Stimulated activated CD4-positive, alpha-beta T cell treated with anti-CD3 and anti-CD28 coated beads, Interleukin-2, amount 100 ng/mL, for 4 hours (primary cell): Measurements from ENCODE around the gene ZNF792.
"Not testable (repeated sequence)": the region's sequence is repeated elsewhere in the genome, so short reads cannot be mapped to it uniquely, and the experiment has no call there.

ENCODE experiments used
- DNase-seq: peaks from one replicate; pipeline ENCODE4 v3.0.0-alpha.2; 2020; ENCODE audit warnings: low read depth

ZNF792 gene

DNA sequence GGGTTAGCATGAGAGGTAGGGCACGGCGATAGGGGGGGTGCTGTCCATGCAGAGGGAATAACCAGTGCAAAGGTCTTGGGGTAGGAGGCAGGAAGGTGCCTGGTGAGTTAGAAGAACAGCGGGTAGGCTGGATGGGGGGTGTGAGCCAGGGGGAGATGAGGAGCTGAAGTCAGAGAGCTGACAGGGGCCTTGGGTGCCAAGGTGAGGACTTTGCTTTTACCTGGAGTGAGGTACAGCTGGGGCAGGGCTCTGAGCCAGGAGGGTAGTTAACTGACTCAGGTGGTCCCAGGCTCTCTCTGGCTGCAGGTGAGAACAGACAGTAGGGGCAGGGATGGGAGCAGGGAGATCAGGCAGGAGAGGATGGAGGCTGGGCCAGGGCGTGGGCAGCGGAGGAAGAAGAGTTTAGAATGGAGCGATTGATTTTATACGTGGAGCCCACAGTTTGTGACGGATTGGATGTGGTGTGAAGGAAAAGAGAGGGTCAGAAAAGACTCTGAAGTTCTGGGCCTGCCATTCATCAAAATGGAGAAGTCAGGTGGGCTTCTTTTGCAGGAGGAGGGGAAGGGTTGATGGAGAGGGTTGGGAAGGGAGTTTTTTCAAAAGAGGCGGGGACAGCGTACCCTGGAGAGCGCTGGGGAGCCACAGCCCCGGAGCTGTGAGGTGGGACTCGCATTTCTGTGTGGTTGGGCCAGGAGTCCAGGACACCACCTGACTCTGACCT is 34.9 kb upstream of the ZNF792 start:
- no peak for DNase-seq

- not testable (repeated sequence) for DNase-seq
These were observed 34.2 kb upstream of the ZNF792 start for GRCh38 chr19:34998224-34998623.

- no peak for DNase-seq
These were observed 33.1 kb upstream of the ZNF792 start for GRCh38 chr19:34997071-34997617.

DNA sequence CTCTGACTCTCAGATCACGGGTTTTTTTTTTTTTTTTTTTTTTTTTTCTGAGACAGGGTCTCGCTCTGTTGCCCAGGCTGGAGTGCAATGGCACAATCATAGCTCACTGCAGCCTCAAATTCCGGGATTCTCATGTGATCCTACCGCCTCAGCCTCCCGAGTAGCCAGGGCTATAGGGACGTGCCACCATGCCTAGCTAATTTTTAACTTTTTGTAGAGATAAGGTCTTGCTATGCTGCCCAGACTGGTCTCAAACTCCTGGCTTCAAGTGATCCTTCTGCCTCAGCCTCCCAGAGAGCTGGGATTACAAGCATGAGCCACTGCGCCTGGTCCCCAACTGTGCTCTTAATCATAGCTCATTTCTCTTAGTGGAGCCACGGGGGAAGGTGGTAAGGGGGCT is 31.5 kb upstream of the ZNF792 start:
- DNase-seq, result no peak

DNA sequence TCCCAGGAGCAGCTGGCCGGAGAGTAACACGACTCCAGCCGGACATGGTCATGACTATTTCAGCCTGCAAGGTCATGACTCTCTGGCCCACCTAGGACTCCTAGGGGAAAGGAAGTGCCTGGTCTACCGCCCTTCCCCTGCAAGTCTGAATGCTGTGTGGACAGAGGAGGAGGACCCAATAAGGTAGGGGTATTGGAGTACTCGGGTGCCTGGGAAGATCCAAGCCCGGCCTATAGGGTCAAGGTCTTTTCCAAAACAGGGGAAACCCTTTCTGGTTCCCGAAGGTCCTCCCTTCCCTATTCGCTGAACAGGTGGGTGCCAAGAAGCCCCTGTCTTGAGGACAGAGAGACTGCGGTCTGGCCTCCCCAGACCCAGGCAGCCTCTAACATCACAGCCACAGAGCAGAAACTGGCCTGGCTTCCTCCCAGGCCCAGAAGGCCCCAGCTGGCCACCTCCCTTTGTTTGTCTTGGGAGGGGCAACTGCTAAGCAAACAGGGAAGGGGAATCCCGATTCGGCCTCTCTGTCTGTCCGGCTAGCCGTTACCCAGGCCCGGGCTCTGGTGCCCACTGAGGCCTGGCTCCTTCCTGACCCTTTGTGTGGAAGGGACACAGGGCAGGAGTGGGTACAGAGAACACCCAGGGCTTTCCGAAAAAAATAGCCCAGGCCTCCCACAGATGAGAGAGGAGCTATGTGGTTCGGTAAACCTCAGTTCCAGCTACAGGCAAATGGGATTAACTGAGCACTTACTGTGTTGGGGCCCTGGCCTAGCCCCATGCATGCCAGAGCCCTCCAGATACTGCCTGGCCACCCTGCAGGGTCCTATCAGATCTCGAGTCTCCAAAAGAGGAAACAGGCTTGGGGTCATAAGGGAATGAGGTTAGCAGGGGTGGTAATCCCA is 30.9 kb upstream of the ZNF792 start:
- DNase-seq, result no peak

DNA sequence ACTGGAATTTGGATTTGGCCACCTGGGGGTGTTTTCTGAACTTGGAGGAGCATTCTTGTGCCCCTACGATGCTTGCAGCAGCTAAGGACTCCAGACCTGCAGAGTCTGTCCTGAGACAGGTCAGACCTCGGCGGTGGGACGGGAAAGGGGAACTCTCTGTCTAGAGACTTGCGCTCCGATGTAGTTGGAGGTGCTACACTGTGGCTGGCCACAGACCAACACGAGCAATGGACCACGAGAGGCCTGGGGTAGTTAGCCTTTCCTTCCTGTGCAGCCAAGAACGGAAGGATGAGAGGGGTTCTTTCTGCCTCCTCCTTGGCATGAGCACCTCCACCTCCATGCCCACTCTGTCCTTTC is 30.2 kb upstream of the ZNF792 start:
- no peak for DNase-seq

DNA sequence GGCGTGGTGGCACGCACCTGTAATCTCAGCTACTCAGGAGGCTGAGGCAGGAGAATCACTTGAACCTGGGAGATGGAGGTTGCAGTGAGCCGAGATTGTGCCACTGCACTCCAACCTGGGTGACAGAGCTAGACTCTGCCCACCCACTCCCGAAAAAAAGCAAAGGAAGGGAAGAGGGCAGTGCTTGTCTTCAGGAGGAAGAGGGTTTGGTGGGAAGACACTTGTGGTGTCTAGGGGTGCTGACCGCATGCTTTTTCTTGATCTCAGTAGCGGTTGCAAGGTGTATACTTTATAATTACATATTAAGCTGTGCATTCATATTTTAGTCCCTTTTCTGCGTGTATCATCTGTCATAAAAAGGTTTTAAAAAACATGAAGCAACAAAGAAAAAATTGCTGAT is 28.6 kb upstream of the ZNF792 start:
- DNase-seq, result not testable (repeated sequence)

GRCh38 chr19:34991542-34992333 is 27.7 kb upstream of the ZNF792 start:
- no peak for DNase-seq

- DNase-seq, result no peak
These were observed 26.7 kb upstream of the ZNF792 start for GRCh38 chr19:34990578-34991192.

DNA sequence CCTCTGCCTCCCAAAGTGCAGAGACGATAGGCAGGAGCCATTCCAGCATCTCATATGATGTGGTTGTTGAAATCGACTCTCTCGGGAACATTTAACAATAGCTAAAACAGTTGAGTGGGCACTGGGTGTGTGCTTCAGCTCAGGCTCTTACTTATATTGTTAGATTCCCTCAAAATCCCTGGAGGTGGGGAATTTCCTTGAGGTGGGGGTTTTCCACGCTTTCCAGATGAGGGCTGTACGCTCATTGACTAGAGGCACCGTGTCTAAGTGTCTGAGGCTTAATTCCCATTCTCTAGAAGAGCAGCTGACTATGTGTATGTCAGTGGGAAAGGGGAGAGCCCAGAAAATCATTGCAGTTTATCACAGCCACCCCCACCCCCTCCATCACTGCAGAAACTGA is 25.3 kb upstream of the ZNF792 start:
- no peak for DNase-seq

DNA sequence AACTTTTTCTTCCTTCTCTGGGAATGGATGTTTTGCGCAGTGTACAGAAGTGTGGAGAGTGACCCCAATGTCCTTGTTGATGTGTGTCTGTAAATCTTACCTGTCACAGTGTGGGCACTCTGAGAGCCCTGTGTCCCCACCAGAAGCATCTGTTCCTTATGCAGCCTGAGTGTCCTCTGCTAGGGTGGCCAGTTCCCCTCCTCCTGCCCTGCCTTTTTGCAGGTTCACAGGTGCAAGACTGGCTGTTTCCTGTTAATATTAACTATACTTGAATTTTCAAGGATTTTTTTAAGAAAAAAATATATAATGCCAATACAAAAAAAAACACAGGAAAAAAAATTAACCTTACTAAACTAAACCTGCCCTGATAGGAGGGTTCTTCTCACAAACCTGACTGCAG is 24.1 kb upstream of the ZNF792 start:
- DNase-seq, result no peak

DNA sequence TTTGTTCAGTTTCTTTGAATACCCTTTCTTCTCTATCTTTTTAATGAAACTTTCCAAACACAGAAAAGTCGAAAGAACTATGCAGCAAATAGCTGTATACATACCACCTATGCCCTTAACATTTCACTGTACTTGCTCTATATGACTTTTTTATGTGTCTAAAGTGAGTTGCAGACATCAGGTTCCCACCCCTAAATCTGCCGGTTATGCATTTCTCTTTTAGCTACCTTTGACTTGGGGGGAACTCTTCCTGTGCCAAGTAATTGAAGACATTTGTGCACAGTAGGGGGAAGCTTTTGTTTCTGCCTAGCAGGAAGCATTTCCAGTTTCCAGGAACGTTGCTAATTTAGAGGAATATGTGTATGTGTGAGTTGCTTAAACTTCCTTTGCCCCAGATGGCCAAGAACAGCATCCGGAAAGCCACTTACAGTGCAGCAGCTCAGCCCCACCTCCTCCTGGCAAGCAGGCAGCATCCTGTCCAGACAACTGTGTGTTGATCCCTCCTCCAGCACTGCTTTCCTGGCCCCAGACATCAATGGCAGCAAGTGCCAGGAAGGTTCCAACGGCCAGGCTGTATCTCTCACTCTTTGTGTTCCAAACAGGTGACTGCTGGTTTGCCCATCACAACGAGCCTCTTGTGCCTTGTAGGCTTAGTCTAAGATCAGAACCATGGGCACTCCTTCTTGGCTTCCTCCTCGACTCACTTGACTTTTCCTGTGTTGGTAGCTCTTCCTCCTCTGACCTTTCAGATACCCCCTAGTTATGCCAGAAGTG is 21.4 kb upstream of the ZNF792 start:
- DNase-seq, result no peak

- DNase-seq, result no peak
These were observed 20.3 kb upstream of the ZNF792 start for GRCh38 chr19:34984287-34984686.

DNA sequence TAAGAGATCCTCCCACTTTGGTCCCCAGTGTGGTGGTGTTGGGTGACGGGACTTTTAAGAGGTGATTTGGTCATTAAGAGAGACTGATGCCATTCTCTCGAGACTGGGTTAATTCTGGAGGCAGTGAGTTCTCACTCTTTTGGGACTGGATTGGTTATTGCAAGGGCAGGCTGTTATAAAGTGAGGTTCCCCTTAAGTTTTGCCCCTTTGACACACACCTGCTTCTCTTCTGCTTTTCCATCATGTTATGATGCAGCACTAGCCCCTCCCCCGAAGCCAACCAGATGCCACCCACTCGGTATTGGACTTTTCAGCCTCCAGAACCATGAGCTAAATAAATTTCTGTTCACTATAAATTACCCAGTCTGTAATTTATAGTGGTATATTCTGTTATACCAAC is 19.8 kb upstream of the ZNF792 start:
- no peak for DNase-seq

DNA sequence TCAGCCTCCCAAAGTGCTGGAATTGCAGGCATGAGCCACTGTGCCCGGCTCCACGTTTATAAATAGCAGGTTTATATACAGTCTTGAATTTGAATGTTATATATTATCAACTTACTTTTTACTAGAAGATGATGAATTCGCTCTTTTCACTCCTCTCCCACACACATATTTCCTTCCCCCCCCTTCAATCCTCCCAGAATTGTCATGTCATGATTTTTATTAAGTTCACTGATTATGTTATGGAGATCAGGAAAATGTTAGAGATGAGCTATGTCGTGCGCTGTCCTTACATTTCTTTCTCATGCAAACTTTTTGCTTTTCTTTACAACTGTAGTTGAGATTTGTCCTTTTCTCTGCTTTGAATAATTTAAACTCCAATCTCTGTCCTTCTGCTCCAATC is 18.2 kb upstream of the ZNF792 start:
- no peak for DNase-seq

GRCh38 chr19:34979819-34980640 is 16.0 kb upstream of the ZNF792 start:
- DNase-seq, result no peak

- no peak for DNase-seq
These were observed 12.6 kb upstream of the ZNF792 start for GRCh38 chr19:34976611-34977010.

DNA sequence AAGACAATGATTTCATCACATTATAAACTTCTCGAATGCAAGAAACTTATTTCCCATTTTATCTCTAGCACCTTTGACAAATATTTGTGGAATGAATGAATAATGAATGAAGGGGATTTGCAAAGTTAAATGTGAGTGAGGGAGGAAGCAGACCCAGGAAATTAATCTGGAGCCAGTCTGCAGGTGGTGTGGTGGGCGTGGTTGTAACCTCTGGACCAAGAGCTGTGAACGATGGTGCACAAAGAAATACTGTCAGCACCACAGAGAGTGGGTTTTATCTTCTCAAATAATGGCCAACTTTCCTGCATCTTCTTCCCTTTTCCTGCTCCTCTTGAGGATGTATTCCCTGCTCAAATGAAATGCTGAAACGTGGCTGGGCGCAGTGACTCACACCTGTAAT is 11.0 kb upstream of the ZNF792 start:
- no peak for DNase-seq

- DNase-seq, result no peak
These were observed 10.6 kb upstream of the ZNF792 start for GRCh38 chr19:34974646-34975045.

DNA sequence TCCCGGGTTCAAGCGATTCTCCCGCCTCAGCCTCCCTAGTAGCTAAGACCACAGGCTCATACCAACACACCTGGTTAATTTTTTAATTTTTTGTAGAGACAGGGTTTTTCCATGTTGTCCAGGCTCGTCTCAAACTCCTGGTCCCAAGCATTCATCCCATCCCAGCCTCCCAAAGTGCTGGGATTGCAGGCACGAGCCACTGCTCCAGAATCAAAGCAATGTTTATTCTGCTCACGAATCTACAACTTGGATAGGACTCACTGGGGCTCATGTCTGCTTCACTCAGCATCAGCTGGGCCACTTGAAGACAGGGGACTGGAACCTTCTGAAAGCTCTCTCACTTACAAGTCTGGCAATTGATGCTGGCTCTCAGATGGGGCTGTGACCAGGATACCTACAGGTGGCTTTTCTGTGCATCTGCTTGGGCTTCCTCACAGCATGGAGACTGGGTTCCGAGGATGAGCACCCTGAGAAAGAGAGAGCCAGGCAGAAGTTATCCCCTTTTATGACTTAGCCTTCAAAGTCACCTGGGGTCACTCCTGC is 8.2 kb upstream of the ZNF792 start:
- no peak for DNase-seq
